ENCODE data around the gene COL4A5.

GRCh38 chrX:108610141-108610540, 170.5 kb downstream of the COL4A5 start:
- TF ChIP-seq CTCF (IDR thresholded peaks at IDR 0.05) = no peak
- no peak for TF ChIP-seq POLR2A (IDR thresholded peaks at IDR 0.05)
